Measurements from ENCODE around the gene HIVEP3.

The HIVEP3 gene

DNA sequence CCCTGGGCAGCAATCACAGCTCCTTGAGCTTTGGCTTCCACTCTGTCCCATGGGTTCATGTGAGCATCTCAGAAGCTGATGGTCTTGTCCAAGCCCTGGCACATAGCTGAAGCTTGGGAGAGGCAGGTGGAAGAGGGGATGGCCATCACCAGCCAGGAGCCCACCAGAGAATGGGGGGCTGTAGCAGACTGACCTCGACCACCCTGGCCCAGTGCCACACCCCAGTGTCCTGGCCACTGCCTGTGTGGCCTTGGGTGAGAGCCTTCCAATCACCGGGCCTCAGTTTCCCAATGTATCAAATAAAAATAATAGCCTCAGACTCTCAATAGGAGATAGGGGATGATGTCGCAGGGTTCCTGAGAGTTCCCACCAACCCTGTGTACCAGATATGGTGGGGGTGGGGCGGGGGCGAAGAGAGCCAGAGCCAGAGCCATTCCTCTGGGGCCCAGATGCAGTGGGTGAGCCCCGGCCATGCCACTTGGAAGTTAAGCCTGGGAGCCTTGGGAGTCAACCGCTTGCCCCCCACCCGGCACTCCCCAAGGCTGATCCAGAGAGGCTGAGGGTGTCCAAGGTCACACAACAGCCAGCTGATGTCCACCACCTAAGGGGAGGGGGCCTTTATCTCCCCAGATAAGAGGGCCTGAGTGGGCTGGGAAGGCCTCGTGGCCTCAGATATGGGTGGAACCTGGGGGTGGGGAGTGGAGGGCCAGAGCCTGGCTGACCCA is 424.9 kb downstream of the HIVEP3 start:
- Histone ChIP-seq H3K27me3 (ENCODE audit: control insufficient read depth in 1 of 2, insufficient read depth in 2 of 2, low read length in 2 of 2) (no peaks in the 10 kb centered on the region), H3K36me3 (ENCODE audit: control insufficient read depth in 2 of 2, insufficient read depth in 2 of 2, low read length in 2 of 2) (no peaks in the 10 kb centered on the region), H3K27ac (ENCODE audit: low read length) (no peak overlapping the region), H3K4me1 (ENCODE audit: control insufficient read depth, insufficient read depth, low read length) (peaks cover 40% of the 10 kb centered on the region), H3K4me3 (ENCODE audit: low read length in 2 of 2) (no peak overlapping the region), H3K9me3 (ENCODE audit: control insufficient read depth in 2 of 2, low read length in 2 of 2) (no peaks in the 10 kb centered on the region), H3K9ac (ENCODE audit: low read length in 2 of 2) (no peak overlapping the region)

DNA sequence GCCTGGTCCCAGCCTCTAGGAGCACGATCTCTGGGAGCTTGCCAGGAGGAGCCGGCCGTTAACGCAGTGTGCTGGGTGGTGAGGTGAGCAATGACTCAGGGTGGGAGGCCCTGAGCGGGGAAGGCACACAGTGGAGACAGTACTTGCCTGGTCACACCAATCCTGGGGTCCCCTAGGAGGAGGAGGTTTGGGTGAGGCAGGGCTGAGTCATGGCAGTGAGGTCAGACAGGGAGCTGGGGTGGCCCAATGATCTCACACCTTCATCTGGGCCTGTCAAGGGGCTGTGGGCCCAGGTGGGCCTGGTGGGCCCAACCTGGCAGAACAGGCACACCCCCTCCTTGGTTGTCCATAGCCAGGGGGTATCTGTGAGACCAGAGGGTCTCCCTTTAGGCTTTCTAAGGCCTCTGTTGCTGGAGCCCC is 425.6 kb downstream of the HIVEP3 start:
- no peaks in the 10 kb centered on the region for H3K9me3 ChIP-seq (ENCODE audit: control insufficient read depth in 2 of 2, low read length in 2 of 2)
- no peaks in the 10 kb centered on the region for H3K36me3 ChIP-seq (ENCODE audit: control insufficient read depth in 2 of 2, insufficient read depth in 2 of 2, low read length in 2 of 2)
- no peak overlapping the region for H3K4me3 ChIP-seq (ENCODE audit: low read length in 2 of 2)
- H3K4me1 ChIP-seq (ENCODE audit: control insufficient read depth, insufficient read depth, low read length) = peaks cover 36% of the 10 kb centered on the region
- no peak overlapping the region for H3K27ac ChIP-seq (ENCODE audit: low read length)
- no peak overlapping the region for H3K9ac ChIP-seq (ENCODE audit: low read length in 2 of 2)
- H3K27me3 ChIP-seq (ENCODE audit: control insufficient read depth in 1 of 2, insufficient read depth in 2 of 2, low read length in 2 of 2) = no peaks in the 10 kb centered on the region

DNA sequence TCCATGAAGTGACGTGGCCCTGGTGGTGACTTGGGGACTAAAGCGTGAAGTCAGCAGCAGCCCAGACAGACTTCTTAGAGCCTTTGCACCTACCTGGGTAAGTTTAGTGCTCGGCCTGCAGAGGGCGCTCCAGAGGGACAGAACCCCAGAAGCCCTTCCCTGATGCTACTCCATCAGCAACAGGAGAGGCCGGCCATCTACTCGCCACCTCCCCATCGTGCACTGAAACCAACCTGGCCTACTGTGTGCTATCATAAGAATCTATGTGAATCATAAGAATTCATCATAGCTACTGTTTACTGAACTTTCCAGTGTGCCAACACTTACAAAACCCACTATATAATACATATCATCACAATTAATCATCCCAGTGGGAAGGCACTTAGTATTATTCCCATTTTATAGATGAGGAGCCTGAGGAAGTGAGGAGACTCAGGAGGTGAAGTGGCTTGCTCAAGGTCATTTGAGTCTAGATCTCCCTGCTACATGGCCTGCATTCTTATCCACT is 426.3 kb downstream of the HIVEP3 start:
- Histone ChIP-seq H3K9ac (ENCODE audit: low read length in 2 of 2) (no peak overlapping the region), H3K27ac (ENCODE audit: low read length) (no peak overlapping the region), H3K36me3 (ENCODE audit: control insufficient read depth in 2 of 2, insufficient read depth in 2 of 2, low read length in 2 of 2) (no peaks in the 10 kb centered on the region), H3K9me3 (ENCODE audit: control insufficient read depth in 2 of 2, low read length in 2 of 2) (no peaks in the 10 kb centered on the region), H3K4me1 (ENCODE audit: control insufficient read depth, insufficient read depth, low read length) (peaks cover 37% of the 10 kb centered on the region), H3K4me3 (ENCODE audit: low read length in 2 of 2) (no peak overlapping the region), H3K27me3 (ENCODE audit: control insufficient read depth in 1 of 2, insufficient read depth in 2 of 2, low read length in 2 of 2) (no peaks in the 10 kb centered on the region)

DNA sequence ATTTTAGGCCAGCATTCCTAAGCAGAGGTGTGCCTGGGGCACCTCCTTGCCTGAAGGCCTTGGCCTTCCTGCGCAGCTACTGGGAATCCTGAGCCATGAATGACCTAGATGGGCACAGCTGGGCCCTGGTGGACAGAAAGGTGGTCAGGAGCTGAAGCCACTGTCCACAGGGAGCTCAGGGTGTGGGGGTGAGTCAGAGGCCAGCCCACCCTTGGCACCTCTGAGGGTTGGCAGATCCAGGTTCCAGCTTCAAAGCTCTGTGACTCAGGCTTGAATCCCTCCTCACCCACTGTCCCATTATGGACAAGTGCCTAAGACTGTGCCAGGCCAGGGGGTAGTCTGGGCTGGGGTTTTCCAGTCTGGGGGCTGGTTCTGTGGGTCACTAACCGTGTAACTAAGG is 427.8 kb downstream of the HIVEP3 start:
- no peaks in the 10 kb centered on the region for H3K27me3 ChIP-seq (ENCODE audit: control insufficient read depth in 1 of 2, insufficient read depth in 2 of 2, low read length in 2 of 2)
- H3K27ac ChIP-seq (ENCODE audit: low read length) = no peak overlapping the region
- H3K4me1 ChIP-seq (ENCODE audit: control insufficient read depth, insufficient read depth, low read length) = peaks cover 39% of the 10 kb centered on the region
- H3K9ac ChIP-seq (ENCODE audit: low read length in 2 of 2) = no peak overlapping the region
- H3K36me3 ChIP-seq (ENCODE audit: control insufficient read depth in 2 of 2, insufficient read depth in 2 of 2, low read length in 2 of 2) = no peaks in the 10 kb centered on the region
- no peak overlapping the region for H3K4me3 ChIP-seq (ENCODE audit: low read length in 2 of 2)
- H3K9me3 ChIP-seq (ENCODE audit: control insufficient read depth in 2 of 2, low read length in 2 of 2) = no peaks in the 10 kb centered on the region

DNA sequence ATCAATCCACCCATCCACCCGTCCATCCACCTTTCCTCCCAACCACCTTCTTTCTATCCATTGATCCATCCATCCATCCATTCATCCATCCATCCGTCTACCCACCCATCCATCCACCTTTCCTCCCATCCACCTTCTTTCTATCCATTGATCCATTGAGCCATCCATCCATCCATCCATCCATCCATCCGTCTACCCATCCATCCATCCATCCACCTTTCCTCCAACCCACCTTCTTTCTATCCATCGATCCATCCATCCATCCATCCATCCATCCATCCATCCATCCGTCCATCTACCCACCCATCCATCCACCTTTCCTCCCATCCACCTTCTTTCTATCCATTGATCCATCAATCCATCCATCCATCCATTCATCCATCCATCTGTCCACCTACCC is 429.2 kb downstream of the HIVEP3 start:
- Histone ChIP-seq H3K27ac (ENCODE audit: low read length) (no peak overlapping the region), H3K9me3 (ENCODE audit: control insufficient read depth in 2 of 2, low read length in 2 of 2) (no peaks in the 10 kb centered on the region), H3K36me3 (ENCODE audit: control insufficient read depth in 2 of 2, insufficient read depth in 2 of 2, low read length in 2 of 2) (no peaks in the 10 kb centered on the region), H3K4me1 (ENCODE audit: control insufficient read depth, insufficient read depth, low read length) (peaks cover 40% of the 10 kb centered on the region), H3K27me3 (ENCODE audit: control insufficient read depth in 1 of 2, insufficient read depth in 2 of 2, low read length in 2 of 2) (no peaks in the 10 kb centered on the region), H3K4me3 (ENCODE audit: low read length in 2 of 2) (no peak overlapping the region), H3K9ac (ENCODE audit: low read length in 2 of 2) (no peak overlapping the region)

DNA sequence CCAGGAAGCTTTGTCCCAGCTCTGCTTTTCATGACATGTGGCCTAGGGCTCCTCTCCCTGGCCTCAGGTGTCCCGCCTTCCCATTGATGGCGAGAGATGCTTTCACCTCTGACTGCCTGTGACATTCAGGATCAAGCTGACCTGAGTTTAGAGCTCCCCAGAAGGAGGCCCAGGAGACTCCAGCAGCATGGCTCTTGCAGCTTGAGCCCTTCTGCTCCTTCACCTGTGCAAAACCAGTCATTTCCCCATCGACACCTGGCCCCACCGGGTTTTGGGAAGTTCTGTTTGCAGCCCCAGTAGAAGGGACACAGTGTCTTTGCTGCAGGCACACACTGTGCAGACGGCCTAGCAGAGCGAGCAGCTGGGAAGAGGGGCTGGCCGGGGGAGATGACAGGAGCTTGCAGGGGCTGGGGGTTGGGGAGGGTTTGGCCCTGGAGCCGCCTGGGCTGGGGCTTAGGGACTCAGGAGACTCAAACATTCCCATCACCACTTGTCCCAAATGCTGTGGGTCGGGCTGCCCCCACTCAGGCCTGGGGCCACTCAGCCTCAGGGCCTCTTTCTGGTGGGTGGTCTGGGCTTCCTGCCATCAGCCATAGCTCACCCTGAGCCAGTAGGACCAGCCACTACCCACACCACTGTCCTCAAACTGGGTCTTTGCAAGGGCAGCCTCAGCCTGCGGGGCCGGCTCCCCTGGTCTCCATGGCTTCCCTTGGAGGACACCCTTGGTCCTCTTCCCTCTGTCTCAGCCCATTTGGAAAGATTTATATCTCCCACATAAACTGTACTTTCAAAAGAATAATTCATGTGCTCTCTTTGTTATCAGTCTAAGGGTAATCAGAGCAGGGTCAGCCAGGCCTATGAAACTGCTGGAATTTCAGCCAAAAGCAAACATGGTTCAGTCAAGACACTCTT is 430.4 kb downstream of the HIVEP3 start:
- Histone ChIP-seq H3K9me3 (ENCODE audit: control insufficient read depth in 2 of 2, low read length in 2 of 2) (no peaks in the 10 kb centered on the region), H3K36me3 (ENCODE audit: control insufficient read depth in 2 of 2, insufficient read depth in 2 of 2, low read length in 2 of 2) (no peaks in the 10 kb centered on the region), H3K4me1 (ENCODE audit: control insufficient read depth, insufficient read depth, low read length) (peaks cover 51% of the 10 kb centered on the region), H3K9ac (ENCODE audit: low read length in 2 of 2) (no peak overlapping the region), H3K27me3 (ENCODE audit: control insufficient read depth in 1 of 2, insufficient read depth in 2 of 2, low read length in 2 of 2) (no peaks in the 10 kb centered on the region), H3K27ac (ENCODE audit: low read length) (no peak overlapping the region), H3K4me3 (ENCODE audit: low read length in 2 of 2) (no peak overlapping the region)

DNA sequence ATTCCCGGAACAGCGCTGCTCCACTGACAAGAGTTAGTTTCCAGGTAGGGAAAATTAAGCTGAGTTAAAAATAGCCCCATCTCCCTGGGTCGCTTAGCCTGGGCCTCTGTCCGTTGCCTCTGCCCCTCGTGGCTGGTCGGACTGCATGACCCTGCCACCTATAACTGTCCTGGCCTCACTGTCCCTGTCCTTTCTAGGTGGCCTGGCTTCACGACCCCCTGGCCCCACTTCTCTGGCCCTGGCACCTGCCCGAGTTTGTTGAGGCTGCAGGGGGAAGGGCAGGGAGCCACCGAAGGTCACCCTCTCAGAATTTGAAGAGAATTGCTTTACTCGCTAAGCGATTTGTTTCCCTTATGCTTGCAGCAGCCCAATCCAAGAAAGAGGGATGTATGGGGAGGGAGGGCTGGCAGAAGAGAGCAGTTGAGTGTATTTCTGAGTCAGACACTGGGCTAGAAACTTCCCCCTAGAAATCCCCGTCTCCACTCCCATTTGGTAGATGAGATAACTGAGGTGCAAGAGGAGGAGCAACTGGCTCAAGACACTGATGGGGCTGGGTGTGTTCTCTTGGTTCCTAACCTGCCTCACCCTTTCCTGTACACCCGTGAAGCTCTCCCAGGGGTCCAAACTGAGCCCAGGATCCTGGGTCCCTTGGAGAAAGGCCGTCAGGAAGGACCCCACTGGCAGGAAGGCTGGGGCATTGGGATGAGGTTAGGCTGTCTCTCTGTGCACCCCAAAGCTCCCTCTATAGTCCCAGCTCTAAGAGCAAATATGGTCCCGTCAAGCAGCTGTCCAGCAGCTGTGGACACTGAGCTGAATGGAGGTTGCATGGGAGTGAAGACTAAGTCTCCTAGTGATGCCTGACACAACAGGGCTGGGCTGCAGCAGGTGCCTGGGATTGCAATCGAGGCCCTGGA is 431.3 kb downstream of the HIVEP3 start:
- no peaks in the 10 kb centered on the region for H3K9me3 ChIP-seq (ENCODE audit: control insufficient read depth in 2 of 2, low read length in 2 of 2)
- H3K9ac ChIP-seq (ENCODE audit: low read length in 2 of 2) = no peak overlapping the region
- H3K4me3 ChIP-seq (ENCODE audit: low read length in 2 of 2) = peak overlapping the region in 1 of 2 donors; percentile 15
- H3K27me3 ChIP-seq (ENCODE audit: control insufficient read depth in 1 of 2, insufficient read depth in 2 of 2, low read length in 2 of 2) = no peaks in the 10 kb centered on the region
- H3K4me1 ChIP-seq (ENCODE audit: control insufficient read depth, insufficient read depth, low read length) = peaks cover 60% of the 10 kb centered on the region
- no peak overlapping the region for H3K27ac ChIP-seq (ENCODE audit: low read length)
- H3K36me3 ChIP-seq (ENCODE audit: control insufficient read depth in 2 of 2, insufficient read depth in 2 of 2, low read length in 2 of 2) = no peaks in the 10 kb centered on the region

DNA sequence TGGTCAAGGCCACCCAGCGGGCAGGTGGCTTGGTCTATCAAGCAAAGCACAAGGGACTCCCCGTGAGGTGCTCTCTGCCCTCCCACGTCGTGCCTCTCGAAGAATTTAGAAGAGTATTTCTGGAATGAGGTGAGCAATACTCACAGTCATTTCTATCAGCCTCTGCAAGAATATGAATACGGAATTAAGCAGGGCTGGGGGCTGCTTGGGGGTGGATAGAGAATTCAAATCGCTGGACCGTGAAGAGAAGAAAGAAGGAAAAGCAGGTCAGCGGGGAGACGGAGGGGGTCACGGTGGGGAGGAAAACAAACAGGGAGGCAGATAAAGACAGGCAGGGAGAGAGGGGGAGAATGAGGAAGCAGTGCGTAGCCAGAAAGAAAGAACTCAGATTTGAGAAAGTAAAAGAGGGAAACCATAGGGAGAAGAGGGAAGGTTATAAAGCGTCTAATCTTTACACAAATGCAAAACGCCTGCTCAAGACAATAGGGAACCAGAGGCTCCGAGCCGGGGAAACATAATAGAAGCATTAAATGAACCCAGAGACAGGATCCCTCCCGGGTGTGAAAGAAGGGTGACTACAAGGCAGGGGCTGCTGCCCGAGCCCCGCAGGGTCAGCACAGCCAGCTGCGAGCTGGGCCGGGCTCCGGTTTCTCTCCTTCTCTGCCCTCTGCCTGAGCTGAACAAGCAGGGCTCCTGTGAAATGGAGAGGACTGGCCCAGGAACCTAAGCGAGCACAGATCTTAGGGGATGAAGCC is 432.2 kb downstream of the HIVEP3 start:
- Histone ChIP-seq H3K27ac (ENCODE audit: low read length) (no peak overlapping the region), H3K9me3 (ENCODE audit: control insufficient read depth in 2 of 2, low read length in 2 of 2) (no peaks in the 10 kb centered on the region), H3K27me3 (ENCODE audit: control insufficient read depth in 1 of 2, insufficient read depth in 2 of 2, low read length in 2 of 2) (no peaks in the 10 kb centered on the region), H3K36me3 (ENCODE audit: control insufficient read depth in 2 of 2, insufficient read depth in 2 of 2, low read length in 2 of 2) (no peaks in the 10 kb centered on the region), H3K9ac (ENCODE audit: low read length in 2 of 2) (no peak overlapping the region), H3K4me3 (ENCODE audit: low read length in 2 of 2) (peak overlapping the region in 1 of 2 donors; percentile 15), H3K4me1 (ENCODE audit: control insufficient read depth, insufficient read depth, low read length) (peaks cover 67% of the 10 kb centered on the region)

DNA sequence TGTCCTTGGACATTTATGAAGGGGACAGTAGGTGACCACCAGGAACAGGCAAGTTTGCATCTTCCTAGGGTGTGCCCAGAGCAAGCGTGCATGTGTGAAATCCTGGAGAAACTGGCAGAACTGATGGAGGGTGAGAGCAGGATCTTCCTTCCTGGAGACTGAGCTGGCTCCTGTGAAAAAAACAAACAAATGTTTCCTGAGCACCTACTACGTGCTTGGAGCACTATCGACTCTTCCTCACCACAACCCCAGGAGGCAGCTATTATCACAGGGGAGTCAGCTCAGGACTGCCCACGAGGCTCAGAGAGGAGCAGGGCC is 432.7 kb downstream of the HIVEP3 start:
- H3K27me3 ChIP-seq (ENCODE audit: control insufficient read depth in 1 of 2, insufficient read depth in 2 of 2, low read length in 2 of 2) = no peaks in the 10 kb centered on the region
- no peak overlapping the region for H3K27ac ChIP-seq (ENCODE audit: low read length)
- no peak overlapping the region for H3K4me3 ChIP-seq (ENCODE audit: low read length in 2 of 2)
- no peaks in the 10 kb centered on the region for H3K36me3 ChIP-seq (ENCODE audit: control insufficient read depth in 2 of 2, insufficient read depth in 2 of 2, low read length in 2 of 2)
- H3K4me1 ChIP-seq (ENCODE audit: control insufficient read depth, insufficient read depth, low read length) = peaks cover 67% of the 10 kb centered on the region
- H3K9ac ChIP-seq (ENCODE audit: low read length in 2 of 2) = no peak overlapping the region
- no peaks in the 10 kb centered on the region for H3K9me3 ChIP-seq (ENCODE audit: control insufficient read depth in 2 of 2, low read length in 2 of 2)

DNA sequence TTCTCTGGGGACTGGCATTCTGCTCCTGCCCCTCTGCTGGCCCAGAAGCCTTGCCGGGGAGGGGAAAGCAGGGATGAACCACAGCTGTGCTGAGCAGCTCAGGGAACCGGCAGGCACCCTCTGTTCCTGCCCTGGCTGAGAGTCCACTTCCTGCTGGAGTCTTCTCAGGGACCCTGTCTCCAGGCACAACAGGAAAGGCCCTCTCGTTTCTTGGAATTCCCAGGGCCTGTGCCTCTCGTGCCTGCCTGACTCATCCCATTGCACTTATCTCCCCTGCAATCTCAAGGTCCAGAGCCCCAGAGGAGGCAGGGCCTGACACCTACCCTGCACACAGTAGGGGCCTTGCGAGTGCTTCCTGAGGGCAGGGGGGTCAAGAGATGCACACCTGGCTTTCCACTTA is 433.1 kb downstream of the HIVEP3 start:
- H3K4me3 ChIP-seq (ENCODE audit: low read length in 2 of 2) = no peak overlapping the region
- no peaks in the 10 kb centered on the region for H3K36me3 ChIP-seq (ENCODE audit: control insufficient read depth in 2 of 2, insufficient read depth in 2 of 2, low read length in 2 of 2)
- peaks cover 67% of the 10 kb centered on the region for H3K4me1 ChIP-seq (ENCODE audit: control insufficient read depth, insufficient read depth, low read length)
- no peaks in the 10 kb centered on the region for H3K27me3 ChIP-seq (ENCODE audit: control insufficient read depth in 1 of 2, insufficient read depth in 2 of 2, low read length in 2 of 2)
- no peaks in the 10 kb centered on the region for H3K9me3 ChIP-seq (ENCODE audit: control insufficient read depth in 2 of 2, low read length in 2 of 2)
- no peak overlapping the region for H3K9ac ChIP-seq (ENCODE audit: low read length in 2 of 2)
- H3K27ac ChIP-seq (ENCODE audit: low read length) = no peak overlapping the region

Data from stomach smooth muscle (tissue), 2 donors.